Endothelial cell of umbilical vein (primary cell): ENCODE data around the gene OR51V1. TPM values are rescaled to one million over a fixed set of nuclear protein-coding genes. Genes with fewer than 3 reads are reported as not detected.

Source experiments
- BruUV-seq: library from RNA; stranded (reverse); fragments of 400-500 nt; replicated peaks from 2 replicates; lab custom pipeline; 2021; lab: Mats Ljungman, UMichigan
- CTCF ChIA-PET: fragments of 300-600, 350-600 bp; sonication (Branson Sonifier 250); formaldehyde crosslinking; loops from one replicate; lab custom pipeline; 2021; ENCODE audit warnings: antibody characterized with exemption, inconsistent platforms; lab: Charles Lee
- POLR2A ChIA-PET: fragments of 300-600, 350-600 bp; sonication (Branson Sonifier 250); formaldehyde crosslinking; loops from one replicate; lab custom pipeline; 2021; ENCODE audit warnings: antibody characterized with exemption, inconsistent platforms; lab: Charles Lee
- DNase-seq: peaks from one replicate; pipeline ENCODE4 v3.0.0-alpha.2; 2011; ENCODE audit warnings: low read depth, low spot score
- FAIRE-seq: peaks from 2 replicates; lab custom pipeline; 2011; peaks lifted over from hg19 to GRCh38; lab: Jason Lieb, UNC
- H2AFZ ChIP-seq: 2 replicates; pipeline ENCODE4 v1.6.0; 2012; ENCODE audit warnings: low read depth, low read length, control low read depth, inconsistent platforms
- H3K27ac ChIP-seq: 2 replicates; pipeline ENCODE4 v1.5.1; 2011; ENCODE audit warnings: low read depth, mild to moderate bottlenecking, control low read depth, low read length, moderate library complexity; ENCODE audit not compliant: insufficient read depth
- H3K27me3 ChIP-seq, 2 experiments: 2 replicates each; pipeline versions ENCODE4 v1.6.0 to v1.6.1; 2011; ENCODE audit warnings: low read length in 2 of 2, mixed read lengths in 1 of 2; ENCODE audit not compliant: control insufficient read depth in 2 of 2, insufficient read depth in 2 of 2
- H3K36me3 ChIP-seq, 2 experiments: 2 replicates in 1 of 2; 3 replicates in 1 of 2; pipeline ENCODE4 v1.5.1; 2011; ENCODE audit warnings: low read length in 2 of 2, mild to moderate bottlenecking in 1 of 2, moderate library complexity in 1 of 2; ENCODE audit not compliant: control insufficient read depth in 2 of 2, insufficient read depth in 2 of 2; ENCODE audit errors: extremely low read depth in 1 of 2
- H3K4me1 ChIP-seq: 3 replicates; pipeline ENCODE4 v1.5.1; 2011; ENCODE audit warnings: mild to moderate bottlenecking, low read length; ENCODE audit not compliant: control insufficient read depth, insufficient read depth; ENCODE audit errors: extremely low read depth
- H3K4me2 ChIP-seq: 2 replicates; pipeline ENCODE4 v1.6.1; 2011; ENCODE audit warnings: low read length, control low read depth, mixed read lengths; ENCODE audit not compliant: insufficient read depth
- H3K4me3 ChIP-seq, 3 experiments: fragments of 200-600 bp in 1 of 3; sonication (generic), shearing (Covaris generic) in 1 of 3; replicated peaks in 1 of 3; 2 replicates each; pipeline ENCODE4 v1.5.1; 2011 to 2016; ENCODE audit warnings: control low read depth in 3 of 3, low read length in 3 of 3, mild to moderate bottlenecking in 2 of 3, inconsistent platforms in 1 of 3, low read depth in 1 of 3, moderate library complexity in 1 of 3; ENCODE audit not compliant: insufficient read depth in 1 of 3
- H3K79me2 ChIP-seq: 2 replicates; pipeline ENCODE4 v1.6.0; 2012; ENCODE audit warnings: low read length, inconsistent platforms; ENCODE audit not compliant: control insufficient read depth, insufficient read depth
- H3K9ac ChIP-seq: replicated peaks from 2 replicates; pipeline ENCODE3; 2011; ENCODE audit warnings: low read length, control low read depth; ENCODE audit not compliant: insufficient read depth; ENCODE audit errors: extremely low read depth
- H3K9me1 ChIP-seq: replicated peaks from 3 replicates; pipeline ENCODE4 v1.6.0; 2011; ENCODE audit warnings: mild to moderate bottlenecking, low read length; ENCODE audit not compliant: control insufficient read depth, insufficient read depth; ENCODE audit errors: extremely low read depth
- H3K9me3 ChIP-seq: replicated peaks from 2 replicates; pipeline ENCODE4 v1.5.1; 2012; ENCODE audit warnings: low read length, inconsistent platforms; ENCODE audit not compliant: control insufficient read depth, insufficient read depth
- H4K20me1 ChIP-seq: replicated peaks from 2 replicates; pipeline ENCODE3; 2011; ENCODE audit warnings: mild to moderate bottlenecking, low read length; ENCODE audit not compliant: control insufficient read depth, insufficient read depth; ENCODE audit errors: extremely low read depth
- EZH2 ChIP-seq: IDR thresholded peaks from 2 replicates; pipeline ENCODE4 v1.6.1; 2012; ENCODE audit warnings: borderline replicate concordance, low read depth, mild to moderate bottlenecking, moderate library complexity, low read length, inconsistent platforms; ENCODE audit not compliant: severe bottlenecking
- FOS ChIP-seq: IDR thresholded peaks from 2 replicates; pipeline ENCODE4 v1.6.1; 2011; ENCODE audit warnings: mild to moderate bottlenecking, low read length, moderate library complexity, borderline replicate concordance; ENCODE audit not compliant: insufficient read depth
- GATA2 ChIP-seq: IDR thresholded peaks from 2 replicates; pipeline ENCODE4 v1.7.0; 2011; ENCODE audit warnings: low read depth, mild to moderate bottlenecking, moderate library complexity, mixed read lengths, low read length; ENCODE audit not compliant: insufficient read length, insufficient read depth
- JUN ChIP-seq: IDR thresholded peaks from 2 replicates; pipeline ENCODE4 v1.6.1; 2011; ENCODE audit warnings: borderline replicate concordance, low read depth; ENCODE audit not compliant: insufficient read length, insufficient read depth
- MAX ChIP-seq: IDR thresholded peaks from 2 replicates; pipeline ENCODE4 v1.6.1; 2011; ENCODE audit not compliant: insufficient read depth, insufficient read length
- MYC ChIP-seq: IDR thresholded peaks from one replicate; pipeline ENCODE4 v1.6.1; 2011; ENCODE audit warnings: mild to moderate bottlenecking, low read depth, low read length
- POLR2A ChIP-seq: IDR thresholded peaks from 2 replicates; pipeline ENCODE4 v1.6.1; 2012; ENCODE audit warnings: low read depth, mild to moderate bottlenecking, control low read depth, low read length
- POLR2AphosphoS5 ChIP-seq: IDR thresholded peaks from 2 replicates; pipeline ENCODE4 v1.6.1; 2012; ENCODE audit warnings: low read depth, mild to moderate bottlenecking, control low read depth, low read length, moderate library complexity; ENCODE audit not compliant: insufficient read depth
- dilution Hi-C: fragments of 300-500 bp; cut with MboI; formaldehyde crosslinking; loops from one replicate; pipeline ENCODE4 v1.15.0; 2019; ENCODE audit warnings: low sequenced_read_pairs; ENCODE audit not compliant: extremely low pct_ligation_motif_present
- intact Hi-C: fragments of 100-400 bp; cut with micrococcal nuclease; formaldehyde crosslinking; loops from one replicate; pipeline ENCODE4 v1.10.0; 2022
- polyA plus RNA-seq, 4 experiments: library from polyadenylated mRNA; depleted of rRNA in 3 of 4; stranded (reverse) in 3 of 4; unstranded in 1 of 4; fragments of >200 nt; gene quantifications; 2 replicates each; pipeline versions ENCODE4 v1.2.1 to v1.2.3, GENCODE V29; 2011 to 2012; ENCODE audit warnings: missing spikeins in 1 of 4
- total RNA-seq: library from RNA; stranded (reverse); gene quantifications from 2 replicates; pipeline ENCODE4 v1.2.3, GENCODE V29; 2021
- TF ChIP-seq, protein P1 (sequence below), 2 donors: IDR thresholded peaks; 1 replicate in 1 of 2; 2 replicates in 1 of 2; pipeline ENCODE4 v1.5.1; 2011; ENCODE audit warnings: low read length in 2 of 2, mild to moderate bottlenecking in 2 of 2, moderate library complexity in 2 of 2, control low read depth in 1 of 2, inconsistent platforms in 1 of 2, low read depth in 1 of 2; ENCODE audit not compliant: insufficient read depth in 1 of 2; ENCODE audit errors: extremely low read depth in 1 of 2

OR51V1 gene
- total and polyA plus RNA-seq, 2 donors (not counting 3 experiments of a cell fraction or from before 2014, with no cell fraction given) = not detected

DNA sequence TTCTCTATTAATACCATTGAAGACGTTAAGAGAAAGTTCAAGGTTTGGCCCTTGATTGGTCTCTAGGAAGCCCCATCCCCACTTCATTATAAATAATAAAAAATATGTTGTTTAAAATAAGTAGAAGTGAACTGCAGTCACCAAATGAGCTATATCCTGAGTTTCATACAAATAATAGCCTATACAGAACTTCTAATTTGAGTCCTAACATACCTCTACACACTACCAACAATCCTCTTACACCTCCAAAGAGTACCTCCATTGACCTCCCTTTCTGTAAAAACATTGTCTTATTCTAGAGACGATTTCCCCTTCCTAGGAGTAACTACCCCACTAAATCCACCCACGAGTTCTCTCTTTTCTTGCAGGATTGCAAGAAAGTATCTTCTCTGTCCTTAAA, 41.0 kb upstream of the OR51V1 start:
- Histone ChIP-seq H2AFZ (no peak overlapping the region), H3K36me3 (no peaks in the 10 kb centered on the region), H3K9me3 (no peaks in the 10 kb centered on the region), H3K4me3 (no peak overlapping the region), H3K27me3 (no peaks in the 10 kb centered on the region), H3K9me1 (no peaks in the 10 kb centered on the region), H3K9ac (no peak overlapping the region), H4K20me1 (no peaks in the 10 kb centered on the region), H3K4me2 (no peak overlapping the region), H3K4me1 (no peaks in the 10 kb centered on the region), H3K27ac (no peak overlapping the region), H3K79me2 (no peaks in the 10 kb centered on the region)
- DNase-seq (no peak), FAIRE-seq (no peak)
- ChIA-PET POLR2A (no interaction called here), CTCF (no interaction called here)
- dilution Hi-C loops = no loop called here
- TF ChIP-seq MYC (no peak), MAX (no peak), POLR2AphosphoS5 (no peak), FOS (no peak), EZH2 (no peak), GATA2 (no peak), POLR2A (no peak), JUN (no peak)
- TF ChIP-seq, protein P1, sequence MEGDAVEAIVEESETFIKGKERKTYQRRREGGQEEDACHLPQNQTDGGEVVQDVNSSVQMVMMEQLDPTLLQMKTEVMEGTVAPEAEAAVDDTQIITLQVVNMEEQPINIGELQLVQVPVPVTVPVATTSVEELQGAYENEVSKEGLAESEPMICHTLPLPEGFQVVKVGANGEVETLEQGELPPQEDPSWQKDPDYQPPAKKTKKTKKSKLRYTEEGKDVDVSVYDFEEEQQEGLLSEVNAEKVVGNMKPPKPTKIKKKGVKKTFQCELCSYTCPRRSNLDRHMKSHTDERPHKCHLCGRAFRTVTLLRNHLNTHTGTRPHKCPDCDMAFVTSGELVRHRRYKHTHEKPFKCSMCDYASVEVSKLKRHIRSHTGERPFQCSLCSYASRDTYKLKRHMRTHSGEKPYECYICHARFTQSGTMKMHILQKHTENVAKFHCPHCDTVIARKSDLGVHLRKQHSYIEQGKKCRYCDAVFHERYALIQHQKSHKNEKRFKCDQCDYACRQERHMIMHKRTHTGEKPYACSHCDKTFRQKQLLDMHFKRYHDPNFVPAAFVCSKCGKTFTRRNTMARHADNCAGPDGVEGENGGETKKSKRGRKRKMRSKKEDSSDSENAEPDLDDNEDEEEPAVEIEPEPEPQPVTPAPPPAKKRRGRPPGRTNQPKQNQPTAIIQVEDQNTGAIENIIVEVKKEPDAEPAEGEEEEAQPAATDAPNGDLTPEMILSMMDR (IDR thresholded peaks at IDR 0.05; ENCODE audit: extremely low read depth in 1 of 2, insufficient read depth in 1 of 2, low read depth in 1 of 2, low read length in 2 of 2) = no peak
- no TSS peak for BruUV-seq
- intact Hi-C loops = no loop called here
